Effector memory CD8-positive, alpha-beta T cell (primary cell): ENCODE data around the gene FAM241A.
"Not testable (repeated sequence)": the region's sequence is repeated elsewhere in the genome, so short reads cannot be mapped to it uniquely, and the experiment has no call there.

Experiments used
- ATAC-seq: fragments of 150-1000 bp; cut with Tn5 transposase; replicated peaks from 2 replicates; pipeline ENCODE4 v1.10.0; 2021; ENCODE audit warnings: mild to moderate bottlenecking, moderate library complexity
- DNase-seq, 3 experiments: peaks; one replicate each; pipeline ENCODE4 v3.0.0; 2021
- H3K27ac Mint-ChIP-seq, 2 donors: one replicate each; pipeline ENCODE4 v1.8.0; 2022; ENCODE audit warnings: mild to moderate bottlenecking in 2 of 2, mixed read lengths in 2 of 2, moderate library complexity in 2 of 2
- H3K27me3 Mint-ChIP-seq, 2 donors: one replicate each; pipeline ENCODE4 v1.8.0; 2022; ENCODE audit warnings: mixed read lengths in 2 of 2
- H3K36me3 Mint-ChIP-seq: one replicate; pipeline ENCODE4 v1.8.0; 2022; ENCODE audit warnings: mild to moderate bottlenecking, moderate library complexity, mixed read lengths; ENCODE audit not compliant: insufficient read depth
- H3K4me1 Mint-ChIP-seq, 2 donors: one replicate each; pipeline ENCODE4 v1.8.0; 2022; ENCODE audit warnings: low read depth in 2 of 2, mixed read lengths in 2 of 2
- H3K4me3 Mint-ChIP-seq, 2 donors: one replicate each; pipeline ENCODE4 v1.8.0; 2022; ENCODE audit warnings: mild to moderate bottlenecking in 2 of 2, mixed read lengths in 2 of 2, moderate library complexity in 2 of 2
- H3K9me3 Mint-ChIP-seq, 2 donors: one replicate each; pipeline ENCODE4 v1.8.0; 2022; ENCODE audit warnings: mixed read lengths in 2 of 2

The FAM241A gene

DNA sequence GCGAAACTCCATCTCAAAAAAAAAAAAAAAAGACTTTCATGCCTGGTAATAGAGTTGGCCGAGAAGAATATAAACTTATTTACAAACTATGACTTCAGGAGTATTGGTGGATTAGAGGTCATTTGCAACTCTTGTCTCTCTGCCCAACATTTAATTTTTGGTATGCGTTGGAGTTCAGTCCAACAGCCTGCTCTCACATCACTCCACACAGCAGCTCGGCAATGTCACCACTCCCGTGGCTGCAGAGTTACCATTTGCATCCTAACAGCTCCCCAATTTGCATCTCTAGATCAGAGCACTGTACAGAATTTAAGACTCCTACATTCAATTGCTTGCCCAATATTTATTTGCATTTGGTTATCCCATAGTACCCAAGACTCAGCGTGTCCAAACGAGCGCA lies 45.4 kb downstream of the FAM241A start:
- no peak for ATAC-seq
- no peak overlapping the region for H3K27ac Mint-ChIP-seq
- H3K27me3 Mint-ChIP-seq = no peaks in the 10 kb centered on the region
- no peaks in the 10 kb centered on the region for H3K9me3 Mint-ChIP-seq
- no peaks in the 10 kb centered on the region for H3K4me1 Mint-ChIP-seq
- no peaks in the 10 kb centered on the region for H3K36me3 Mint-ChIP-seq
- H3K4me3 Mint-ChIP-seq = no peak overlapping the region
- no peak for DNase-seq

DNA sequence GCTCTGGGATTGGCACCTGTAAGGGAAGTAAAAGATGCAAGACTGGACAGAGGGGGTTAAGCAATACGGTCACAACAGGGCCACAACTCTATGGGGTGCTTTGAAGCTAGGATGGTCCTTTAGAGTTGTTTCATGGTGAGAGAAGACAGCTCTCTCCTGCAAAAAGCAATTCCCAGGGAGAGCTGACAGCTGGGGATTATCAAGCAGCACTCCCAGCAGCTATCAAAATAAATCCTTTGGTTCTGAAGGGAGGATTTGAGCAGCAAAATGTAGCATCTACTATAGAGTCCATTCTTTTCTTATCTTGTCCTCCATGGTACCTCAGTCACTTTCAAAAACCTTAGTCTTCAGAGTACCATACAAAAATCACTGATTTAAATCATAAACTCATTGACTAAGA lies 51.2 kb downstream of the FAM241A start:
- no peaks in the 10 kb centered on the region for H3K36me3 Mint-ChIP-seq
- no peaks in the 10 kb centered on the region for H3K27me3 Mint-ChIP-seq
- no peak overlapping the region for H3K27ac Mint-ChIP-seq
- DNase-seq = no peak
- no peak overlapping the region for H3K4me3 Mint-ChIP-seq
- ATAC-seq = no peak
- H3K4me1 Mint-ChIP-seq = no peaks in the 10 kb centered on the region
- no peaks in the 10 kb centered on the region for H3K9me3 Mint-ChIP-seq

DNA sequence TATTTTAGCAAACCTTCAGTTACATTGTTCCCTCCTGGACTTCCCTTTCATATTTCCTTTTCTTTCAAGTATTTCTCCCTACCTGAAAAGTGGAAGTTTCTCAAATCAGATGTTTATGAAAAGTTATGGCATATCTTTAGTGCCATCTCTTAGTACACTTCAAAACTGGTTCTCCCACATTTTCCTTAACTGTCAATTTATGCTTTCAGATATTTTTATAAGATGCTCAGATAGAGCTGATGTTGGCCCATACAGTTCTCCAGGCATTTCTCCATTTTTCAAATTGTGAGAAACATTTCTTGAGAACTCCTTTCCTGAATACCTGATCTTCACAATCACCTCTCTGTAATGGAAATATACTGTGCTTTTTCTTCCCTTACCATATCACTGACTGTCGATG lies 53.8 kb downstream of the FAM241A start:
- no peak overlapping the region for H3K27ac Mint-ChIP-seq
- no peaks in the 10 kb centered on the region for H3K27me3 Mint-ChIP-seq
- no peaks in the 10 kb centered on the region for H3K4me1 Mint-ChIP-seq
- no peaks in the 10 kb centered on the region for H3K36me3 Mint-ChIP-seq
- DNase-seq (no peak), ATAC-seq (no peak)
- H3K9me3 Mint-ChIP-seq = no peaks in the 10 kb centered on the region
- H3K4me3 Mint-ChIP-seq = no peak overlapping the region

DNA sequence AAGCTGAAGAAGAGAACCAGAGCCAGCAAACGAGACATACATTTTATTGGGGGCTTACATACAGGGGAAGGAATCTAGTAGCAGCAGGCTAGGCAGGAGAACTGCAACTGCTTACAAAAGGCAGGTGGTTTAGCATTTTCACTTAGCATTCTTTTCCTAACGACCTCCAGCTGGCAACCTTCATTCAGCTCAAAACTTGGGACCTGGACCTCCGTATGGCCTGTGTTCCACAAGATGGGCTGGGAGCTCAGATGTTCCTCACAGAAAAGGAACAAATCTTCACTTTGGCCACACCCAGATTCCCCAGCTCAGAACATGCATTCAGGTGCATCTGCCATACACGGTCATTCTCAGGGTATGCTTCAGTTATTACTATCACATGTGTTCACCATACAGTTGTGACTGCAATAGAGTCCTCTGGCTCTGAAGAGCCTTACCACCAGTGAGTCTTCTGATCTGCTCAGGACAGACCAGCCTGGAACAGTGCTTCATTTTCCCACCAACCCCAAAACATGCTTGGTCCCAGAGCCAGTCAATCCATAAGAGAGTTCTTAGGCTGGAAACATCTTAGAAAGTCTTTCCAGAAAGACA lies 56.8 kb downstream of the FAM241A start:
- ATAC-seq (no peak), DNase-seq (no peak)
- Mint-ChIP-seq H3K36me3 (no peaks in the 10 kb centered on the region), H3K4me1 (no peaks in the 10 kb centered on the region), H3K27me3 (peaks cover 0 to 6% of the 10 kb centered on the region in 2 donors), H3K27ac (no peak overlapping the region), H3K4me3 (no peak overlapping the region), H3K9me3 (no peaks in the 10 kb centered on the region)

DNA sequence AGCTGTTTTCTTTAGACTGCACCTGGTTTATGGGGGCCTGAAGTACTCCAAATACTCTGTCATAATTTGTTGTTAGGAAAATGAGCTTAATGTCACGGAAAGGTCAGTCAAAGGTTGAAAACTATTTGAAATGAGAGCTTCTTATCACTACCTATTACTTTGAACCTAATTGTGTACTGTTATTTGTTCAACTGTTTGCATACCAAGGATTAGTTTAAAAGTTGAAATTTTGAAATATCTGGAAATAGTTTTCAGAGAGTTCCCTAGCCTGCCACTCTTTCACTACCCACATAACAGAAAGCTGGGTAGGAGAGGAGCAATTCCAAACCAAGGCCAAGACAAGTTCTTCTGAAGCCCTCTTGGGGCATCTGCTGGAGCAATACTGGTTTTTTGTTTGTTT lies 58.3 kb downstream of the FAM241A start:
- ATAC-seq (no peak), DNase-seq (no peak)
- Mint-ChIP-seq H3K9me3 (no peaks in the 10 kb centered on the region), H3K27me3 (peaks cover 0 to 6% of the 10 kb centered on the region in 2 donors), H3K27ac (no peak overlapping the region), H3K4me3 (no peak overlapping the region), H3K4me1 (no peaks in the 10 kb centered on the region), H3K36me3 (no peaks in the 10 kb centered on the region)

DNA sequence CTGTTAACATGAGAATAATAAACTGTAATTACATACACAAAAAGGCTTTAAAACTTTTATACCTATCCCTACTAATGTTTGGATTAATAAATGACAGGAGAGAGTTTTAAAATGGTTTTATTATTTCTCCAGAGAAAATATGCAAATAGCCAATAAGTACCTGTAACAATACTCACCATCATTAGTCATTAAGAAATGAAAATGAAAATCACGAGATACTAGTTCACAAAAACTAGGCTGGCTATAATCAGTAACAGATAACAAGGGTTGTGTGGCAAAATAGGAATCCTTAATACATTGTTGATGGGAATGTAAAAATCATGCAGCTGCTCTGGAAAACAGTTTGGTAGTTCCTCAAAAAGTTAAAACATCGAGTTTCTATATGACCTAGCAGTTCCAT lies 61.2 kb downstream of the FAM241A start:
- Mint-ChIP-seq H3K4me3 (no peak overlapping the region), H3K27me3 (peaks cover 0 to 6% of the 10 kb centered on the region in 2 donors), H3K27ac (no peak overlapping the region), H3K36me3 (no peaks in the 10 kb centered on the region), H3K9me3 (no peaks in the 10 kb centered on the region), H3K4me1 (no peaks in the 10 kb centered on the region)
- DNase-seq (no peak), ATAC-seq (no peak)

DNA sequence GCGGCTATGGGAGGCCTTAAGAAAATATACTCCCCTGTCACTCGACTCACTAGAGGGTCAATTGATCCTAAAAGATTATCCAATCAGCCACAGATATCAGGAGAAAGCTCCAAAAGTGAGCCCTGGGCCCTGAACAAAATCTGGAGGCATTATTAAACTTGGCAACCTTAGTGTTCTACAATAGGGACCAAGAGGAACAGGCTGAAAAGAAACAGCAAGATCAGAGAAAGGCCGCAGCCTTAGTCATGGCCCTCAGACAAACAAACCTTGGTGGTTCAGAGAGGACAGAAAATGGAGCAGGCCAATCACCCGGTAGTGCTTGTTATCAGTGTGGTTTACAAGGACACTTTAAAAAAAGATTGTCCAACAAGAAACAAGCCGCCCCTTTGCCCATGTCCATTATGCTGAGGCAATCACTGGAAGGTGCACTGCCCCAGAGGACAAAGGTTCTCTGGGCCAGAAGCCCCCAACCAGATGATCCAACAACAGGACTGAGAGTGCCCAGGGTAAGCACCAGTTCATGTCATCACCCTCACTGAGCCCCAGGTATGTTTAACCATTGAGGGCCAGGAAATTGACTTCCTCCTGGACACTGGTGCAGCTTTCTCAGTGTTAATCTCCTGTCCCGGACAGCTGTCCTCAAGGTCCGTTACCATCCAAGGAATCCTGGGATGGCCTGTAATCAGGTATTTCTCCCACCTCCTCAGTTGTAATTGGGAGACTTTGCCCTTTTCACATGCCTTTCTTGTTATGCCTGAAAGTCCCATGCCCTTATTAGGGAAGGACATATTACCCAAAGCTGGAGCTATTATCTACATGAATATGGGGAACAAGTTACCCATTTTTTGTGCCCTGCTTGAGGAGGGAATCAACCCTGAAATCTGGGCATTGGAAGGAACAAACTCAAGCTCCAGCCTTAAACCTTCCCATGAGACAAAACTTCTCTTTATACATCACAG lies 63.2 kb downstream of the FAM241A start:
- H3K27me3 Mint-ChIP-seq, DNase-seq, H3K4me3 Mint-ChIP-seq, H3K9me3 Mint-ChIP-seq, ATAC-seq, H3K4me1 Mint-ChIP-seq, H3K27ac Mint-ChIP-seq, H3K36me3 Mint-ChIP-seq: not testable (repeated sequence)

DNA sequence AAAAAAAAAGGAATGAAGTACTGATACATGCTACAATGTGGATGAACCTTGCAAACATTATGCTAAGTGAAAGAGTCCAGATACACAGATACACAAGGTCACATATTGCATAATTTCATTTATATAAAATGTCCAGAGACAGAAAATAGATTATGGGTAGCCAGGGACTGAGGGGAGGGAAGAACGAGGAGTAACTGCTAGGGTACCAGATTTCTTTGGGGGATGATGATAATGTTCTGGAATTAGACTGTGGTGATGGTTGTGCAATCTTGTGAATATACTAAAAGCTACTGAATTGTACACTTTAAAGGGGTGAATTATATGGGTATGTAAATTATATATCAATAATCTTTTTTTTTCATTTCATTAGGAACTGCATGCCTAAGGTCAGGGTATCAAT lies 65.5 kb downstream of the FAM241A start:
- no peak overlapping the region for H3K4me3 Mint-ChIP-seq
- no peak for ATAC-seq
- H3K9me3 Mint-ChIP-seq = no peaks in the 10 kb centered on the region
- no peaks in the 10 kb centered on the region for H3K27me3 Mint-ChIP-seq
- DNase-seq = no peak
- H3K27ac Mint-ChIP-seq = no peak overlapping the region
- H3K4me1 Mint-ChIP-seq = peaks cover 0 to 4% of the 10 kb centered on the region in 2 donors
- no peaks in the 10 kb centered on the region for H3K36me3 Mint-ChIP-seq

DNA sequence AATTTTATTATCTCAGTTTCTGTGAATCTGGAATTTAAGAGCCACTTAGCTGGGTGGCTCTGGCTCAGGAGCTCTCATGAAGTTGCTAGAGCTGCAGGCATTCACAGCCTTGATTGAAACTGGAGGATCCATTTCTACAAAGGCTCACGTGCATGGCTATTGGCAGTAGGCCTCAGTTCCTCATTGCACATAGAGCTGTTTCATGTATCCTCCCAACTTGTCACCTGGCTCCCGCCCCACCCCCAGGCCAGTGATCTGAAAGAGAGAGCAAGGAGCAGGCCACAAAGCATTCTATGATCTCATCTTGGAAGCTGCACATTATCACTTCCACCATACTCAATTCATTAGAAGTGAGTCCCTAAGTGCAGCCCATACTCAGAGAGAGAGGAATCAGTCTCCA lies 67.8 kb downstream of the FAM241A start:
- Mint-ChIP-seq H3K4me3 (no peak overlapping the region), H3K27ac (no peak overlapping the region), H3K9me3 (no peaks in the 10 kb centered on the region), H3K36me3 (no peaks in the 10 kb centered on the region), H3K4me1 (peaks cover 0 to 4% of the 10 kb centered on the region in 2 donors), H3K27me3 (no peaks in the 10 kb centered on the region)
- ATAC-seq (no peak), DNase-seq (no peak)

DNA sequence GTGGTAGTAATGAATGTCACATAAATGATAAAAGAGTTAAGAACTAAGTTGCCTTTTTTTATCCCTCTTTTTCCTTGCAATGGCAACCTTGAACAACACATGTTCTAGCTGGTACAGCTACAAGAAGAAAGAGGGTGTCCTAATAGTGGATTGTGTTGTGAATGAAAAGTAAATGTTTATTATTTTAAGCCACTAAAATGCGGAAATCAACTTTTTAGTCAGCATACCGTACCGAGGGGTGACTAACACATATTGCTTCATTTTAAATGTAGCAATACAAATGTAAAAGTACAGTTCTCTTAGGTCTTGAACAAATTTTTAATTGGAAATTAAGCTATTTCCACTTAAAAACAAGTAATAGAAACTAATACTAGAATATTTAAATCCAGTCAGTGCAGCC lies 68.6 kb downstream of the FAM241A start:
- Mint-ChIP-seq H3K4me3 (no peak overlapping the region), H3K27ac (no peak overlapping the region), H3K9me3 (no peaks in the 10 kb centered on the region), H3K27me3 (no peaks in the 10 kb centered on the region), H3K36me3 (no peaks in the 10 kb centered on the region), H3K4me1 (peaks cover 0 to 4% of the 10 kb centered on the region in 2 donors)
- DNase-seq = no peak
- ATAC-seq = no peak

DNA sequence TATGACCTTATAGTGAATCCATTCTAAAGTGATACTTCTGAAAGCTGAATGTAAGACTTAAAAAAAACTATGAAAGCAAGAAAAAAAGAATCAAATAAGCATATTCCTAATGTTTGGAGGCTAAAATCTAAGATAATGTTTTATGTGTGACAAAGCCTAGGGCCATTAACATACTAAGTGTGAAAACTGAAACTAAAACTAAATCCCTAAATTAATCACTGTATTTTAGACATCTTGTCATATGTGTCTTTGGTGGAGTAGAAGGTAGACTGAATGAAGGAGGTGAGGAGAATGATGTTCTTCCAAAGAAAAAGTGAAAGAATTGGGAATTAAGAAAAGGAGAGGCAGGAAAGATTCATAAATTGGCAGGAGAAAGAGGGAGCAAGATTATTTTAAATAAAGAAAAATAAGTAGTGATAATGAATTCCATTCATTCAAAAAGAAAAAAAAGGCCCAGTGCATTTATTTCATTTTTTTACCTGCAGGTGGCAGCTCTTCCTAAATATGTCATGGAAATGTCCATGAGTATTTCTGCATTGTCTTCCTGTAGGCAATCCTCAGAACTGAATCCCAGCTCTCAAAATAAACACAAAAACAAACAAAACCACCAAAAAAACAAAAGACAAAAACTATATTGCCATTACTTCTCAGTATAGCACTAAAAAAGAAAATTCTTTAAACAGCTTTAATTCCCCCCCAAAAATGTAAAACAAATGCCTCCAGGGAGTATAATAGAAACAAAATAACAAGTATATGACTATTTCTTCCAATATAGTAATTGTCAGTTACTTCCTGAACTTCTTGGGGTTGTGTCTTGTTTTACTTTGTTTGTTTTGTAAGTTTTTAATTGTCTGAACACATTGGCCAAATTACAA lies 69.4 kb downstream of the FAM241A start:
- ATAC-seq (no peak), DNase-seq (no peak)
- H3K36me3 Mint-ChIP-seq = no peaks in the 10 kb centered on the region
- no peaks in the 10 kb centered on the region for H3K9me3 Mint-ChIP-seq
- H3K4me1 Mint-ChIP-seq = peaks cover 0 to 4% of the 10 kb centered on the region in 2 donors
- peak overlapping the region in 1 of 2 donors; percentile 1 for H3K27ac Mint-ChIP-seq
- H3K4me3 Mint-ChIP-seq = no peak overlapping the region
- H3K27me3 Mint-ChIP-seq = no peaks in the 10 kb centered on the region

DNA sequence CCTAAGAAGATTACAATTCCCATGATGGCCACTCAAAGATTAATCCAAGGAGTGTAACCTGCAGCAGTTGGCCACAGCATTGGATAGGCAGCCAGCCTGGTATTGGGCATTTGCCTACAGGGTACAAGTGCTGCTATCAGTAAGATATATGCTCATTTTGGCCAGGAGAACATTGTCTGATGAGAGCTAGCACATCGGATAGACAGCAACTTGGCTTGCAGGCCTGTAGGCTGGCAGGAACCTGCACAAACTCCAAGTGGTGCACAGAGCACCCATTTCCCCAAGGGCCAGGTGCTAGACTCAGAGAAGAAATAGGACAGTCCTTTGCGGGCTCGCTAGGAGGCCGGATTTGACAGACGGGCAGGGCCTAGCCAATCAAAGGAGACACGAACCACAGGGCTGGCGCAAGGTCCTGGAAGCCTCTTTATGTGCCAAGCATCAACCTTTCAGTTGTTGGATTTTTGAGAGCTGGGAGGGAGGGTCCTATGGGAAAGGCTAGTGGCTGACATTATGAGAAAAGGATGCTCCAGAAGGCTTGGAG lies 74.6 kb downstream of the FAM241A start:
- ATAC-seq (no peak), DNase-seq (no peak)
- no peaks in the 10 kb centered on the region for H3K4me1 Mint-ChIP-seq
- H3K9me3 Mint-ChIP-seq = no peaks in the 10 kb centered on the region
- H3K27ac Mint-ChIP-seq = no peak overlapping the region
- no peaks in the 10 kb centered on the region for H3K36me3 Mint-ChIP-seq
- peaks cover 0 to under 1% of the 10 kb centered on the region in 2 donors for H3K27me3 Mint-ChIP-seq
- H3K4me3 Mint-ChIP-seq = no peak overlapping the region

DNA sequence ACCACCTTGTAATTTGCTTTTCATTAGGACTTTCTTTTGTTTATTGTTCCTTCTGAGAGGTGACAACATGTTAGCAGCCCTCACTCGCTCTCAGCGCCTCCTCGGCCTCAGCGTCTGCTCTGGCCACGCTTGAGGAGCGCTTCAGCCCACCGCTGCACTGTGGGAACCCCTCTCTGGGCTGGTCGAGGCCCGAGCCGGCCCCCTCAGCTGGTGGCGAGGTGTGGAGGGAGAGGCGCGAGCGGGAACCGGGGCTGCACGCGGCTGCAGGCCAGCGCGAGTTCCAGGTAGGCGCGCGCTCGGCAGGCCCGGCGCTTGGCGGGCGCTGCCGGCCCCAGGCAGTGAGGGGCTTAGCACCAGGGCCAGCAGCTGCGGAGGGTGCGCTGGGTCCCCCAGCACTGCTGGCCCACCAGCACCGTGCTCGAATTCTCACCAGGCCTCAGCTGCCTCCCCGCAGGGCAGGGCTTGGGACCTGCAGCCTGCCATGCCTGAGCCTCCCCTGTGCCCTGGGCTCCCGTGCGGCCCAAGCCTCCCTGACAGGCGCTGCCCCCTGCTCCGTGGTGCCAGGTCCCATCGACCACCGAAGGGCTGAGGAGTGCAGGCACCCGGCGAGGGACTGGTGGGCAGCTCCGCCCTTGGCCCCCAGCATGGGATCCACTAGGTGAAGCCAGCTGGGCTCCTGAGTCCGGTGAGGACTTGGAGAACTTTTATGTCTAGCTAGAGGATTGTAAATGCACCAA lies 77.1 kb downstream of the FAM241A start:
- H3K27me3 Mint-ChIP-seq = peaks cover 0 to 17% of the 10 kb centered on the region in 2 donors
- no peaks in the 10 kb centered on the region for H3K36me3 Mint-ChIP-seq
- ATAC-seq (no peak), DNase-seq (no peak)
- no peak overlapping the region for H3K4me3 Mint-ChIP-seq
- no peaks in the 10 kb centered on the region for H3K4me1 Mint-ChIP-seq
- no peak overlapping the region for H3K27ac Mint-ChIP-seq
- no peaks in the 10 kb centered on the region for H3K9me3 Mint-ChIP-seq
